ENCODE measurements around the gene AK3.
"Not testable (repeated sequence)": the region's sequence is repeated elsewhere in the genome, so short reads cannot be mapped to it uniquely, and the experiment has no call there.

AK3 gene

DNA sequence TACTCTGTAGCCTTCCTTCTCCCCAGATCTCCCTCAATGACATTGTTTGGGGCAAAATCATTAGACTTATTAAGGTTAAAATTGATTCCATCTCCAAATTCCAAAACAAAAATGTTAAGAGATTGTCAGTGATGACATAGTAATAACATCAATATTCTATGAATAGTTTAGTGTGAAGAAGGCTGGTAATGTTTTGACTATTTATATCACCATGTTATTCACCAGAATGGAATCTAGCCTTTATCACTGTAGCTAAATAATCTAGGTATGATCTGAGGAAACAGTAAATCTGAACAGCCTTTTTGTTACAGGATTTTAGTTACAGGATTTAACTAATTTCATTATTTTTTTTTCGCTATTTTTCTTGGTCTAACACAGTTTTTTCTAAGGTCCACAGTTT is 79.8 kb downstream of the AK3 start:
- H3K27ac ChIP-seq (ENCODE audit: low read length), result no peak overlapping the region
- peak overlapping the region; percentile 98 for H3K4me2 ChIP-seq (ENCODE audit: insufficient read depth, low read length)
- TF ChIP-seq, protein P1, sequence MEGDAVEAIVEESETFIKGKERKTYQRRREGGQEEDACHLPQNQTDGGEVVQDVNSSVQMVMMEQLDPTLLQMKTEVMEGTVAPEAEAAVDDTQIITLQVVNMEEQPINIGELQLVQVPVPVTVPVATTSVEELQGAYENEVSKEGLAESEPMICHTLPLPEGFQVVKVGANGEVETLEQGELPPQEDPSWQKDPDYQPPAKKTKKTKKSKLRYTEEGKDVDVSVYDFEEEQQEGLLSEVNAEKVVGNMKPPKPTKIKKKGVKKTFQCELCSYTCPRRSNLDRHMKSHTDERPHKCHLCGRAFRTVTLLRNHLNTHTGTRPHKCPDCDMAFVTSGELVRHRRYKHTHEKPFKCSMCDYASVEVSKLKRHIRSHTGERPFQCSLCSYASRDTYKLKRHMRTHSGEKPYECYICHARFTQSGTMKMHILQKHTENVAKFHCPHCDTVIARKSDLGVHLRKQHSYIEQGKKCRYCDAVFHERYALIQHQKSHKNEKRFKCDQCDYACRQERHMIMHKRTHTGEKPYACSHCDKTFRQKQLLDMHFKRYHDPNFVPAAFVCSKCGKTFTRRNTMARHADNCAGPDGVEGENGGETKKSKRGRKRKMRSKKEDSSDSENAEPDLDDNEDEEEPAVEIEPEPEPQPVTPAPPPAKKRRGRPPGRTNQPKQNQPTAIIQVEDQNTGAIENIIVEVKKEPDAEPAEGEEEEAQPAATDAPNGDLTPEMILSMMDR (IDR thresholded peaks at IDR 0.05; ENCODE audit: borderline replicate concordance, extremely low read depth, low read length, poor library complexity, severe bottlenecking), result no peak
- TF ChIP-seq EZH2 (IDR thresholded peaks at IDR 0.05; ENCODE audit: borderline replicate concordance, low read depth, low read length, severe bottlenecking), result no peak
- H3K27me3 ChIP-seq (ENCODE audit: insufficient read depth, low read length, poor library complexity), result no peaks in the 10 kb centered on the region
- peaks cover 10% of the 10 kb centered on the region for H3K79me2 ChIP-seq (ENCODE audit: insufficient read depth, low read length)
- H3K36me3 ChIP-seq (ENCODE audit: insufficient read depth, low read length), result no peaks in the 10 kb centered on the region; the same call in 1 of the 2 replicates
- H4K20me1 ChIP-seq (ENCODE audit: insufficient read depth, low read length), result no peaks in the 10 kb centered on the region
- H2AFZ ChIP-seq (ENCODE audit: low read depth, low read length), result 0 out of 2 replicates have a peak overlapping the region, but pooled peaks have one; percentile 80
- no peak overlapping the region for H3K4me3 ChIP-seq (ENCODE audit: low read depth in 1 of 2, low read length in 2 of 2)
- H3K9ac ChIP-seq (ENCODE audit: low read depth, low read length), result no peak overlapping the region
- peaks cover 37% of the 10 kb centered on the region for H3K4me1 ChIP-seq (ENCODE audit: insufficient read depth, low read length)
- H3K9me3 ChIP-seq (ENCODE audit: insufficient read depth, low read length, severe bottlenecking), result no peaks in the 10 kb centered on the region
- no peak for DNase-seq
- no peak for ATAC-seq (ENCODE audit: insufficient read depth, low read depth)

DNA sequence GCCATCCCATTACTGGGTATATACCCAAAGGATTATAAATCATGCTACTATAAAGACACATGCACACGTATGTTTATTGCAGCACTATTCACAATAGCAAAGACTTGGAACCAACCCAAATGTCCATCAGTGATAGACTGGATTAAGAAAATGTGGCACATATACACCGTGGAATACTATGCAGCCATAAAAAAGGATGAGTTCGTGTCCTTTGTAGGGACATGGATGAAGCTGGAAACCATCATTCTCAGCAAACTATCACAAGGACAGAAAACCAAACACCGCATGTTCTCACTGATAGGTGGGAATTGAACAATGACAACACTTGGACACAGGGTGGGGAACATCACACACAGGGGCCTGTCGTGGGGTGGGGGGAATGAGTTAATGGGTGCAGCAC is 80.3 kb downstream of the AK3 start:
- Histone ChIP-seq H3K79me2 (ENCODE audit: insufficient read depth, low read length) (peaks cover 10% of the 10 kb centered on the region), H3K4me1 (ENCODE audit: insufficient read depth, low read length) (peaks cover 37% of the 10 kb centered on the region)
- H3K9me3 ChIP-seq (ENCODE audit: insufficient read depth, low read length, severe bottlenecking); H3K27me3 ChIP-seq (ENCODE audit: insufficient read depth, low read length, poor library complexity); H3K9ac ChIP-seq (ENCODE audit: low read depth, low read length); H4K20me1 ChIP-seq (ENCODE audit: insufficient read depth, low read length); H3K27ac ChIP-seq (ENCODE audit: low read length); H2AFZ ChIP-seq (ENCODE audit: low read depth, low read length); H3K4me2 ChIP-seq (ENCODE audit: insufficient read depth, low read length); H3K4me3 ChIP-seq (ENCODE audit: low read depth in 1 of 2, low read length in 2 of 2); ATAC-seq (ENCODE audit: insufficient read depth, low read depth); H3K36me3 ChIP-seq (ENCODE audit: insufficient read depth, low read length); DNase-seq: not testable (repeated sequence)
